Mesenchymal stem cell (in vitro differentiated cells and primary cell): ENCODE data around the gene RAP1GAP2.

ENCODE experiments used
- DNase-seq: peaks from one replicate; pipeline ENCODE4 v3.0.0-alpha.2; 2013
- H2AFZ ChIP-seq: one replicate; pipeline ENCODE4 v1.6.1; 2013; ENCODE audit warnings: low read depth, mild to moderate bottlenecking, control low read depth, inconsistent platforms, low read length, moderate library complexity
- H2AK5ac ChIP-seq: 2 replicates; pipeline ENCODE4 v1.6.1; 2013; ENCODE audit warnings: low read length, moderate library complexity, mild to moderate bottlenecking, inconsistent platforms; ENCODE audit not compliant: severe bottlenecking
- H2BK120ac ChIP-seq: one replicate; pipeline ENCODE4 v1.6.1; 2013; ENCODE audit warnings: low read depth, mild to moderate bottlenecking, inconsistent platforms, low read length, moderate library complexity
- H2BK12ac ChIP-seq, 2 experiments: one replicate each; pipeline ENCODE4 v1.6.1; 2013; ENCODE audit warnings: inconsistent platforms in 2 of 2, low read length in 2 of 2, mild to moderate bottlenecking in 2 of 2, moderate library complexity in 2 of 2, control low read depth in 1 of 2
- H2BK15ac ChIP-seq: one replicate; pipeline ENCODE4 v1.6.1; 2013; ENCODE audit warnings: mild to moderate bottlenecking, low read depth, inconsistent platforms; ENCODE audit not compliant: poor library complexity, severe bottlenecking
- H2BK5ac ChIP-seq: 2 replicates; pipeline ENCODE4 v1.6.1; 2013; ENCODE audit warnings: low read depth, mild to moderate bottlenecking, low read length, control low read depth, inconsistent platforms; ENCODE audit not compliant: poor library complexity, severe bottlenecking
- H3K14ac ChIP-seq, 2 experiments: one replicate each; pipeline ENCODE4 v1.6.1; 2013; ENCODE audit warnings: inconsistent platforms in 2 of 2, low read length in 2 of 2, control low read depth in 1 of 2, mild to moderate bottlenecking in 1 of 2, moderate library complexity in 1 of 2
- H3K18ac ChIP-seq, 2 experiments: one replicate each; pipeline ENCODE4 v1.6.1; 2013; ENCODE audit warnings: inconsistent platforms in 2 of 2, low read length in 2 of 2, control low read depth in 1 of 2, low read depth in 1 of 2, mild to moderate bottlenecking in 1 of 2
- H3K23ac ChIP-seq, 2 experiments: one replicate each; pipeline ENCODE4 v1.6.1; 2013; ENCODE audit warnings: inconsistent platforms in 2 of 2, low read length in 2 of 2, mild to moderate bottlenecking in 2 of 2, moderate library complexity in 2 of 2, control low read depth in 1 of 2
- H3K27ac ChIP-seq: 2 replicates; pipeline ENCODE4 v1.5.1; 2013; ENCODE audit warnings: mild to moderate bottlenecking, moderate library complexity, low read length, control low read depth, inconsistent platforms; ENCODE audit not compliant: poor library complexity, severe bottlenecking
- H3K27me3 ChIP-seq, 2 experiments: 2 replicates each; pipeline versions ENCODE4 v1.6.1 to v1.7.0; 2013; ENCODE audit warnings: low read length in 2 of 2, mild to moderate bottlenecking in 2 of 2, moderate library complexity in 2 of 2, control low read depth in 1 of 2, inconsistent platforms in 1 of 2; ENCODE audit not compliant: control insufficient read depth in 1 of 2, insufficient read depth in 1 of 2
- H3K36me3 ChIP-seq, 2 experiments: 2 replicates each; pipeline versions ENCODE4 v1.6.1 to v1.7.0; 2013; ENCODE audit warnings: low read length in 2 of 2, control low read depth in 1 of 2, inconsistent platforms in 1 of 2, low read depth in 1 of 2, mild to moderate bottlenecking in 1 of 2; ENCODE audit not compliant: insufficient read depth in 2 of 2, control insufficient read depth in 1 of 2
- H3K4ac ChIP-seq, 2 experiments: one replicate each; pipeline ENCODE4 v1.6.1; 2013; ENCODE audit warnings: inconsistent platforms in 2 of 2, low read length in 2 of 2, mild to moderate bottlenecking in 2 of 2, moderate library complexity in 2 of 2, control low read depth in 1 of 2, low read depth in 1 of 2
- H3K4me1 ChIP-seq: 2 replicates; pipeline ENCODE4 v1.6.1; 2013; ENCODE audit warnings: low read depth, low read length, control low read depth; ENCODE audit not compliant: control insufficient read depth, insufficient read depth
- H3K4me2 ChIP-seq: 2 replicates; pipeline ENCODE4 v1.6.1; 2013; ENCODE audit warnings: low read length, mild to moderate bottlenecking, inconsistent platforms; ENCODE audit not compliant: poor library complexity, severe bottlenecking
- H3K4me3 ChIP-seq, 2 experiments: 2 replicates each; pipeline versions ENCODE4 v1.5.1 to v1.7.0; 2013; ENCODE audit warnings: low read length in 2 of 2, mild to moderate bottlenecking in 2 of 2, control low read depth in 1 of 2, low read depth in 1 of 2; ENCODE audit not compliant: insufficient read depth in 1 of 2
- H3K79me1 ChIP-seq: replicated peaks from 2 replicates; pipeline ENCODE4 v1.6.1; 2013; ENCODE audit warnings: mild to moderate bottlenecking, control low read depth, low read length, inconsistent platforms; ENCODE audit not compliant: poor library complexity, severe bottlenecking
- H3K9ac ChIP-seq: 2 replicates; pipeline ENCODE4 v1.7.0; 2013; ENCODE audit warnings: mild to moderate bottlenecking, low read length, moderate library complexity
- H3K9me3 ChIP-seq: 2 replicates; pipeline ENCODE4 v1.7.0; 2013; ENCODE audit warnings: mild to moderate bottlenecking, low read length; ENCODE audit not compliant: control insufficient read depth
- H4K8ac ChIP-seq: one replicate; pipeline ENCODE4 v1.6.1; 2013; ENCODE audit warnings: inconsistent platforms, mild to moderate bottlenecking, low read length, moderate library complexity
- H4K91ac ChIP-seq: one replicate; pipeline ENCODE4 v1.6.1; 2013; ENCODE audit warnings: mild to moderate bottlenecking, low read length, inconsistent platforms
- WGBS: methylation state at CpG from one replicate; pipeline ENCODE4 v1.1.7; 2013; ENCODE audit warnings: mixed read lengths; 5-methylcytosine and 5-hydroxymethylcytosine counted together

Gene RAP1GAP2

DNA sequence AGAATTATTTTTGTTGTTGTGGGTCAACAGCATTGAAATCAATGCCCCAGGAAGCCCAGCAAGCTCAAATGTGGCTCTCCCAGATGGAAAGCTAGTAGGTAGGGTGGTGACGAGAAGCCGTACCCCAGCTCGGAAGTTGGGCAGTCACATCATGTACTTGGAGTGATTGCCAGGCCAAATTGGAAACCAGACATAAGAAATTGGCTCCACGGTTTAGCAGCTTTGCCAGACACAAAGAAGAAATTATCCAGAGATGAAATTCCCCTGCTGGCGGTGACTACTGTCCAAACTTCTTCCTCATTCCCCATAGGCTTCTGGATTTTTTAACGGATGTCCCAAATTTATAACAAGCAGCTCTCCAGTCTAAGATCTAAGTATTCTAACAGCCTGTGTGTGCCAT is 171.3 kb downstream of the RAP1GAP2 start:
- Histone ChIP-seq H2AFZ (no peak overlapping the region), H3K23ac (no peak overlapping the region)
- WGBS, result 90% methylated on average over 6 of the region's 6 CpGs

DNA sequence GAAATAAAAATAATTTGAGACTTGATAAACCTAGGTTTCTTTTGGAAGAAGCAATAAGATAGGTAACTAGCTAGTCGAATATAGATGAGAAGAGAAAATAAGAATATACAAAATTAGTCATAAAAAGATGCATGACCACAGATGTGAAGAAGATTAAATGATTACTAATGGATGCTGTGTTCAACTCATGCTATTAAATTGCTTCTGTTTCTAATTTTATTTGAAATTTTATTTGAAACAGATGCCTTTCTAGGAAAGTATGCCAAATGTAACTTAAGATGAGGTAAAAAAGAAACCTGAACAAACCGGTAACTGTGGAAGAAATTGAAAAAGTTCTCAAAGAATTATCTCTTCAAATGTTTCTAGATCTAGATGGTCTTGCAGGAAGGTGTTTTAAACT is 175.6 kb downstream of the RAP1GAP2 start:
- Histone ChIP-seq H3K14ac (no peak overlapping the region), H3K23ac (no peak overlapping the region), H2BK15ac (no peak overlapping the region), H2BK120ac (no peak overlapping the region), H3K4me1 (no peaks in the 10 kb centered on the region), H3K79me1 (no peaks in the 10 kb centered on the region), H4K91ac (no peak overlapping the region), H3K27ac (no peak overlapping the region), H3K27me3 (no peaks in the 10 kb centered on the region), H3K4ac (no peak overlapping the region), H2AK5ac (no peak overlapping the region), H2AFZ (no peak overlapping the region), H3K4me2 (no peak overlapping the region), H2BK12ac (no peak overlapping the region), H3K9me3 (no peaks in the 10 kb centered on the region), H3K4me3 (no peak overlapping the region), H3K18ac (no peak overlapping the region), H4K8ac (no peak overlapping the region), H3K9ac (no peak overlapping the region), H2BK5ac (no peak overlapping the region), H3K36me3 (no peaks in the 10 kb centered on the region)
- no peak for DNase-seq
- no CpG with 5 or more reads among the region's 2 CpGs for WGBS

More for the DNA sequence above, 171.3 kb downstream of the RAP1GAP2 start:
- Histone ChIP-seq H3K9me3 (no peaks in the 10 kb centered on the region), H2BK15ac (no peak overlapping the region), H3K18ac (no peak overlapping the region), H2AK5ac (no peak overlapping the region), H2BK5ac (no peak overlapping the region), H3K4ac (no peak overlapping the region), H2BK120ac (no peak overlapping the region), H4K91ac (no peak overlapping the region), H3K79me1 (no peaks in the 10 kb centered on the region), H3K4me1 (peaks cover 9% of the 10 kb centered on the region), H3K27me3 (peaks cover 0 to 7% of the 10 kb centered on the region in 2 experiments), H3K9ac (no peak overlapping the region), H4K8ac (no peak overlapping the region), H3K4me3 (no peak overlapping the region), H3K36me3 (peaks cover 0 to 7% of the 10 kb centered on the region in 2 experiments), H3K4me2 (no peak overlapping the region), H2BK12ac (no peak overlapping the region), H3K27ac (no peak overlapping the region), H3K14ac (no peak overlapping the region)
- no peak for DNase-seq

DNA sequence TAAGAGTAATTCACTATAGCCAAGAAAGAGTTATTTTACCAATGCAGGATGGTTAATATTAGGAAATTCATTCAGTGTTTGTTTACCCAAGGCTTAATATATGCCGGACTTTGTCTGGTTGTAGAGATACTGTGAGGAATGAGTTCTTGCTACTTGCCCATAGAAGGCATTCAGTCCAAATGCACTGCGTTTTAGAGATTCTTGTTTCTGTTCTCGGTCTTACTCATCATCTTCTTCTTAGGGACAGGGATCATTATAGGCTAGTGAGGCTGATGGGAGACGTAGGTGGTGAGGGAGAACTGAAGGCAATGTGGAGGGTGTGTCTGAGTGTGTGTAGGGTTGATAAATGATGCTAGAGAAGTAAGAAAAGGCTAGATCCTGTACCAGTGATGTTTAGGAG is 176.5 kb downstream of the RAP1GAP2 start:
- Histone ChIP-seq H3K18ac (no peak overlapping the region), H2BK120ac (no peak overlapping the region), H4K91ac (no peak overlapping the region), H3K4me2 (no peak overlapping the region), H3K36me3 (no peaks in the 10 kb centered on the region), H2AK5ac (no peak overlapping the region), H3K9me3 (no peaks in the 10 kb centered on the region), H3K4ac (no peak overlapping the region), H3K27me3 (no peaks in the 10 kb centered on the region), H2BK5ac (no peak overlapping the region), H2BK12ac (no peak overlapping the region), H3K4me1 (no peaks in the 10 kb centered on the region), H2AFZ (no peak overlapping the region), H3K27ac (no peak overlapping the region), H3K9ac (no peak overlapping the region), H4K8ac (no peak overlapping the region), H3K79me1 (no peaks in the 10 kb centered on the region), H2BK15ac (no peak overlapping the region), H3K23ac (no peak overlapping the region), H3K14ac (no peak overlapping the region), H3K4me3 (no peak overlapping the region)
- whole genome bisulfite sequencing, result 88% methylated on average over 4 of the region's 4 CpGs
- DNase-seq, result no peak

DNA sequence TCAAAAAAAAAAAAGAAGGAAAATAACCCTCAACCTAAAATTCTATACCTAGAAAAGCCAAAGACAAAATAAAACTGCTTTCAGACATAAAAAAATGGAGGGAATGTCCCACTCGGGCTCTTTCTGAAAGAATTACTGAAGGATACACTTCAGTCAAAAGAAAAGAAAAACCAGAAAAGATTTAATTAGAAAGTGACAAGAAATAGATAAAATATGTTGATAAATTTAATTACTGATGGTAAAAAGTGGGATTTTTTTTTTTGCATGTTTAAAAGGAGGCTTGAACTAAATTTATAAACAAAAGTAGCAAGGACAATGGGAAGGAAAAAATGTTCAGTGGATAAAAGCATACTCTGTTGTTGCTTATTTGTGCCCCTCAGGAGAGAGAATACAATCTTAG is 178.1 kb downstream of the RAP1GAP2 start:
- DNase-seq, result no peak
- Histone ChIP-seq H3K4me1 (no peaks in the 10 kb centered on the region), H3K4me2 (no peak overlapping the region), H2AK5ac (no peak overlapping the region), H3K23ac (no peak overlapping the region), H3K4me3 (no peak overlapping the region), H2BK5ac (no peak overlapping the region), H3K27ac (no peak overlapping the region), H3K27me3 (no peaks in the 10 kb centered on the region), H3K9me3 (no peaks in the 10 kb centered on the region), H3K14ac (no peak overlapping the region), H2AFZ (no peak overlapping the region), H3K79me1 (no peaks in the 10 kb centered on the region), H2BK15ac (no peak overlapping the region), H3K36me3 (no peaks in the 10 kb centered on the region), H3K18ac (no peak overlapping the region), H4K91ac (no peak overlapping the region), H4K8ac (no peak overlapping the region), H3K4ac (no peak overlapping the region), H2BK120ac (no peak overlapping the region), H2BK12ac (no peak overlapping the region), H3K9ac (no peak overlapping the region)
- no CpG with 5 or more reads among the region's 1 CpG for WGBS
